Right lobe of liver (tissue), 4 donors: ENCODE measurements around the gene CNTN6.

Experiments used
- CTCF ChIP-seq, 4 donors: fragments of 200-600 bp in 3 of 4; fragments of 450-650 bp in 1 of 4; IDR thresholded peaks; one replicate each; pipeline versions ENCODE4 v1.5.1 to v1.8.0; 2016 to 2022; ENCODE audit warnings: antibody characterized with exemption in 4 of 4, mild to moderate bottlenecking in 2 of 4
- POLR2A ChIP-seq: fragments of 450-650 bp; IDR thresholded peaks from one replicate; pipeline ENCODE4 v1.6.1; 2017; ENCODE audit warnings: antibody characterized with exemption, mild to moderate bottlenecking
- donor health status: DM: no; HTN: no; CAD: no.
- donor health status: DM: no; HTN: no; CAD: no.
- donor health status: DM: no; HTN: yes; CAD: no.

- TF ChIP-seq CTCF (IDR thresholded peaks at IDR 0.05) (no peak), POLR2A (no peak)
Measured at GRCh38 chr3:1400571-1400970, 307.7 kb downstream of the CNTN6 start.
